ENCODE results near the gene PARP3. TPM values are rescaled to one million over a fixed set of nuclear protein-coding genes. Genes with fewer than 3 reads are reported as not detected.

PARP3 gene
- total and polyA plus RNA-seq, 2 of the 8 experiments (the other 6 are each of a cell fraction or from before 2014, with no cell fraction given), result 1.3 to 1.6 TPM

DNA sequence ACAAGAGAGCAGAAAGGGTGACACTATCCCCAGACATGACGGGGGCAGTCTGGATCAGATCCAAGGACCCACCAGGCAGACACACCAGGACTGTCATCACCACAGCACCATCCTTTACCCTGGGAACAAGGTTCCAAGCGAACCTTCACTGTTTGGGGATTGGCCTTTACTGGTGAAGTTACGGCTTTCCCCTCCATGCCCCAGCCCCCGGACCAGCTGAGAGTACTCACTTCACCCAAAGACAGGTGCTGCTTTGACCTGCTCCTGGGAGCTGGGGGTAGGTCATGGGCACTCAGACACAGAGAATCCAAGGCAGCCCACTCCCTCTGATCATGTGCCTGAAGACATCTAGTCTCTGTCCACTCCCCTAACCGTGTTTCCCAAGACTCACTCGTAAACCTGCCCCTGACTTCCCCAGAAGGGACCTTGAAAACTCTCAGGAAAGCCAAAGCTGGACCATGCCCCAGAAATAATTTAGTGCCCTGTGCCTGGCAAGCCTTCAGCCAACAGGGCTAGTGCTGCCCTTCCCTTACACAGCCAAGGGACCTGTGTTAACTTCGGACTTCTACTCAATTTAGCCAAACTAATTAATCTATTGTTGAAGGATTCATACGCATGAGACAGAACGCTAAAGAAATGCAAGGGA, 3.3 kb upstream of the PARP3 start:
- ChIA-PET CTCF (ENCODE audit: partially characterized antibody) (interaction anchor here (1.1 to 1.3 kb wide), 3 partner anchors 18 to 190 kb away, joined by 3 to 4 read pairs (median 3); no protein-coding TSS in a partner anchor), POLR2A (ENCODE audit: partially characterized antibody) (interaction anchor here (0.8 kb wide), 1 partner anchor 10 kb away, joined by 3 read pairs; no protein-coding TSS in a partner anchor)
- no peak overlapping the region for H2AK5ac ChIP-seq (ENCODE audit: low read depth, low read length)
- H4K8ac ChIP-seq (ENCODE audit: extremely low read depth, insufficient read depth, low read length), result no peak overlapping the region
- H4K91ac ChIP-seq (replicated peaks; ENCODE audit: insufficient read length, low read length), result no peak overlapping the region
- H3K18ac ChIP-seq (ENCODE audit: extremely low read depth, low read length), result no peak overlapping the region
- H3K27ac ChIP-seq (ENCODE audit: low read depth, low read length), result no peak overlapping the region
- no peak for FAIRE-seq
- peaks cover 0 to 10% (median 4%) of the 10 kb centered on the region in 4 experiments; a peak in 4 of 7 replicates for H3K27me3 ChIP-seq (replicated peaks in 1 of 4; ENCODE audit: control insufficient read depth in 3 of 4, extremely low read depth in 1 of 4, insufficient read depth in 3 of 4, low read length in 3 of 4)
- H3K4me1 ChIP-seq (replicated peaks in 1 of 4; ENCODE audit: control insufficient read depth in 3 of 4, insufficient read depth in 4 of 4, low read length in 3 of 4), result peaks cover 2 to 13% (median 6%) of the 10 kb centered on the region in 4 experiments
- no peak overlapping the region for H2BK120ac ChIP-seq (replicated peaks; ENCODE audit: low read depth, low read length)
- no peak overlapping the region for H2BK12ac ChIP-seq (ENCODE audit: low read depth, low read length)
- no peak overlapping the region for H2BK20ac ChIP-seq (ENCODE audit: low read length)
- TF ChIP-seq BRCA1 (IDR thresholded peaks at IDR 0.05; ENCODE audit: low read depth, low read length) (no peak), CHD2 (IDR thresholded peaks at IDR 0.05; ENCODE audit: low read length) (no peak)
- TF ChIP-seq, protein P1, sequence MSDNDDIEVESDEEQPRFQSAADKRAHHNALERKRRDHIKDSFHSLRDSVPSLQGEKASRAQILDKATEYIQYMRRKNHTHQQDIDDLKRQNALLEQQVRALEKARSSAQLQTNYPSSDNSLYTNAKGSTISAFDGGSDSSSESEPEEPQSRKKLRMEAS (IDR thresholded peaks at IDR 0.05), result no peak
- no peak overlapping the region for H3K4me2 ChIP-seq (ENCODE audit: insufficient read depth in 1 of 2, low read depth in 2 of 2, low read length in 2 of 2)
- no peak overlapping the region for H2AFZ ChIP-seq (ENCODE audit: low read length)
- H3K23ac ChIP-seq (ENCODE audit: insufficient read length), result no peak overlapping the region
- H3K56ac ChIP-seq (replicated peaks; ENCODE audit: insufficient read length, low read depth, low read length), result no peak overlapping the region
- DNase-seq (ENCODE audit: low read depth in 1 of 2, low spot score in 2 of 2), result no peak
- H3K9me3 ChIP-seq (ENCODE audit: insufficient read depth in 2 of 2, low read depth in 1 of 2, low read length in 1 of 2), result no peaks in the 10 kb centered on the region
- peaks cover 3 to 28% of the 10 kb centered on the region in 2 experiments for H4K20me1 ChIP-seq (replicated peaks in 1 of 2; ENCODE audit: control insufficient read depth in 1 of 2, insufficient read depth in 2 of 2, low read length in 2 of 2)
- peaks cover 0 to 30% of the 10 kb centered on the region in 2 experiments; a peak in 3 of 4 replicates for H3K79me2 ChIP-seq (ENCODE audit: control insufficient read depth in 1 of 2, insufficient read depth in 2 of 2, low read length in 2 of 2)
- H3K4ac ChIP-seq (replicated peaks; ENCODE audit: insufficient read length, low read depth, low read length), result no peak overlapping the region
- no peak overlapping the region for H3K14ac ChIP-seq (ENCODE audit: insufficient read length)
- H3K4me3 ChIP-seq (ENCODE audit: extremely low read depth in 1 of 4, insufficient read depth in 2 of 4, low read depth in 3 of 4, low read length in 4 of 4), result no peak overlapping the region
- H3K36me3 ChIP-seq (ENCODE audit: control insufficient read depth in 2 of 4, insufficient read depth in 4 of 4, low read length in 3 of 4), result peaks cover 23 to 40% (median 33%) of the 10 kb centered on the region in 4 experiments
- H3K23me2 ChIP-seq (ENCODE audit: low read depth, low read length), result peaks cover 9% of the 10 kb centered on the region; the same call in 1 of the 2 replicates
- WGBS, 2 experiments (ENCODE audit: extremely low coverage in 1 of 2, insufficient coverage in 1 of 2, insufficient read length in 1 of 2, insufficient replicate concordance in 2 of 2, low coverage in 1 of 2, low lambda C conversion rate in 2 of 2, missing lambda C conversion rate in 1 of 2), result 89% methylated on average over 9 of the region's 9 CpGs; no CpG with 5 or more reads in 1 of the 2 experiments
- peaks cover 12% of the 10 kb centered on the region for H3K79me1 ChIP-seq (ENCODE audit: low read depth, low read length)
- H2BK15ac ChIP-seq (ENCODE audit: low read length), result no peak overlapping the region
- H3K9ac ChIP-seq (replicated peaks in 1 of 4; ENCODE audit: extremely low read depth in 1 of 4, low read depth in 3 of 4, low read length in 3 of 4), result no peak overlapping the region
- H4K5ac ChIP-seq (ENCODE audit: insufficient read length, low read depth, low read length), result no peak overlapping the region
- no peak overlapping the region for H2BK5ac ChIP-seq (ENCODE audit: low read depth, low read length)
